ENCODE measurements around the gene SAXO2.

The SAXO2 gene

DNA sequence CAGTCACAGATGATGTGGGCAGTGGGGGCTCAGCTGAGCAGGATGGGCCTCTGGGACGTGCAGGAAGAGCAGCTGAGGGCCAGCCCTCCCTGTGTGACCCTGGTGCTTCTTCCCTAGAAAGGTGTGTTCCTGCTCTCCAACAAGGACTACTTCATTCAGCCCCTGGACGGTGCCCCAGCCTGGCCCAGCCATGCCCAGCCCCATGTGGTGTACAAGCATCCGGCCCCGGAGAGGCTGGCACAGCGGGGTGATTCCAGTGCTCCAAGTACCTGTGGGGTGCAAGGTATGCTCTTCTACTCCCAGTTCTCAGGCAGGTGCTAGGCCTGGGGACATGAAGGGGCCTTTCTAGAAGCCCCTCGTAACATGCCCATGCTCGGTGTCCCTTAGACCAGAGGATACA, 38.3 kb downstream of the SAXO2 start:
- no peak overlapping the region for H2AFZ ChIP-seq (ENCODE audit: low read depth, low read length)
- no peaks in the 10 kb centered on the region for H3K4me1 ChIP-seq (ENCODE audit: insufficient read depth, low read length)
- no peak for ATAC-seq (ENCODE audit: insufficient read depth, low read depth)
- H3K27ac ChIP-seq (ENCODE audit: low read length): no peak overlapping the region
- no peaks in the 10 kb centered on the region for H3K36me3 ChIP-seq (ENCODE audit: insufficient read depth, low read length)
- H3K4me3 ChIP-seq (ENCODE audit: low read depth in 1 of 2, low read length in 2 of 2): no peak overlapping the region
- H3K27me3 ChIP-seq (ENCODE audit: insufficient read depth, low read length, poor library complexity): no peaks in the 10 kb centered on the region
- no peak overlapping the region for H3K4me2 ChIP-seq (ENCODE audit: insufficient read depth, low read length)
- H3K9ac ChIP-seq (ENCODE audit: low read depth, low read length): no peak overlapping the region
- no peaks in the 10 kb centered on the region; the same call in 1 of the 2 replicates for H4K20me1 ChIP-seq (ENCODE audit: insufficient read depth, low read length)
- no peak for TF ChIP-seq EZH2 (IDR thresholded peaks at IDR 0.05; ENCODE audit: borderline replicate concordance, low read depth, low read length, severe bottlenecking)
- TF ChIP-seq, protein P1, sequence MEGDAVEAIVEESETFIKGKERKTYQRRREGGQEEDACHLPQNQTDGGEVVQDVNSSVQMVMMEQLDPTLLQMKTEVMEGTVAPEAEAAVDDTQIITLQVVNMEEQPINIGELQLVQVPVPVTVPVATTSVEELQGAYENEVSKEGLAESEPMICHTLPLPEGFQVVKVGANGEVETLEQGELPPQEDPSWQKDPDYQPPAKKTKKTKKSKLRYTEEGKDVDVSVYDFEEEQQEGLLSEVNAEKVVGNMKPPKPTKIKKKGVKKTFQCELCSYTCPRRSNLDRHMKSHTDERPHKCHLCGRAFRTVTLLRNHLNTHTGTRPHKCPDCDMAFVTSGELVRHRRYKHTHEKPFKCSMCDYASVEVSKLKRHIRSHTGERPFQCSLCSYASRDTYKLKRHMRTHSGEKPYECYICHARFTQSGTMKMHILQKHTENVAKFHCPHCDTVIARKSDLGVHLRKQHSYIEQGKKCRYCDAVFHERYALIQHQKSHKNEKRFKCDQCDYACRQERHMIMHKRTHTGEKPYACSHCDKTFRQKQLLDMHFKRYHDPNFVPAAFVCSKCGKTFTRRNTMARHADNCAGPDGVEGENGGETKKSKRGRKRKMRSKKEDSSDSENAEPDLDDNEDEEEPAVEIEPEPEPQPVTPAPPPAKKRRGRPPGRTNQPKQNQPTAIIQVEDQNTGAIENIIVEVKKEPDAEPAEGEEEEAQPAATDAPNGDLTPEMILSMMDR (IDR thresholded peaks at IDR 0.05; ENCODE audit: borderline replicate concordance, extremely low read depth, low read length, poor library complexity, severe bottlenecking): no peak
- H3K9me3 ChIP-seq (ENCODE audit: insufficient read depth, low read length, severe bottlenecking): no peaks in the 10 kb centered on the region
- no peaks in the 10 kb centered on the region for H3K79me2 ChIP-seq (ENCODE audit: insufficient read depth, low read length)
- DNase-seq: no peak

DNA sequence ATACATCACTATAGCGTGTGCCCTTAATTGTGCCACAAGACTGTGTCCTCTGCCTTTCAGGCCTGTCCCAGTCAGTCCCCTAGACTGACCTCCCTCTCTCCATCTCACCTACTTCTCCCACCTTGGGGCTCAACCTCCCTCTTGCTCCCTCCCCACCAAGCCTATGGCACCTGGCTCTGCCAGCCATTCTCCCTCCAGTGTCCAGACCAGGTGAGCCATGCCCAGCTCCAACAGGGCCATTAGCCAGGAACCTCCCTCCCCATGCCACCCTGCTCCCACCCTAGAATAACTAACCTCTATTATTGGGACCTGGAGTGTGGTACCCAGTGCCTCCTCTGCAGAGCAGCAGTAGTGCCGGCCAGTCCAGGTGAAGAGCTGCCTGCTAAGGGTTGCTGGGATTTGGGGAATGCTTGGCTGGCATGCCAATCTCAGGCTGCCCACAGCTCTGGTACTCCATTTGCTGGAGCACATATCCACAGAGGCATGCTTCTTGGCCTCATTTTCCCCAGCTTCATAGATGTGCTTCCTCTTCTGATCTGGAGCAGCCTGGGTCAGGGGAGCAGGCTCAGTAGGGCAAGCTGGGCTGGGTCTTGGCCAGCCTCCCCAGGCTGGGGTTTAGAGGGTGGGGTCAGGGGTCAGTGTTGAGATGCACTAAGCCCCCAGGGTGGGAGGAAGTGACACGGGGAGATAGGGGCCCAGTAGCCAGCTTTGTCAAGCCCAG, 38.8 kb downstream of the SAXO2 start:
- ATAC-seq (ENCODE audit: insufficient read depth, low read depth) (no peak), DNase-seq (no peak)
- no peaks in the 10 kb centered on the region for H3K79me2 ChIP-seq (ENCODE audit: insufficient read depth, low read length)
- no peak overlapping the region for H3K27ac ChIP-seq (ENCODE audit: low read length)
- H3K9ac ChIP-seq (ENCODE audit: low read depth, low read length): no peak overlapping the region
- H3K4me3 ChIP-seq (ENCODE audit: low read depth in 1 of 2, low read length in 2 of 2): no peak overlapping the region
- H4K20me1 ChIP-seq (ENCODE audit: insufficient read depth, low read length): no peaks in the 10 kb centered on the region; the same call in 1 of the 2 replicates
- TF ChIP-seq EZH2 (IDR thresholded peaks at IDR 0.05; ENCODE audit: borderline replicate concordance, low read depth, low read length, severe bottlenecking): no peak
- TF ChIP-seq, protein P1 (IDR thresholded peaks at IDR 0.05; ENCODE audit: borderline replicate concordance, extremely low read depth, low read length, poor library complexity, severe bottlenecking): no peak
- H3K9me3 ChIP-seq (ENCODE audit: insufficient read depth, low read length, severe bottlenecking): no peaks in the 10 kb centered on the region
- H3K4me1 ChIP-seq (ENCODE audit: insufficient read depth, low read length): no peaks in the 10 kb centered on the region
- H3K36me3 ChIP-seq (ENCODE audit: insufficient read depth, low read length): no peaks in the 10 kb centered on the region
- H3K27me3 ChIP-seq (ENCODE audit: insufficient read depth, low read length, poor library complexity): no peaks in the 10 kb centered on the region
- no peak overlapping the region for H3K4me2 ChIP-seq (ENCODE audit: insufficient read depth, low read length)
- H2AFZ ChIP-seq (ENCODE audit: low read depth, low read length): no peak overlapping the region

DNA sequence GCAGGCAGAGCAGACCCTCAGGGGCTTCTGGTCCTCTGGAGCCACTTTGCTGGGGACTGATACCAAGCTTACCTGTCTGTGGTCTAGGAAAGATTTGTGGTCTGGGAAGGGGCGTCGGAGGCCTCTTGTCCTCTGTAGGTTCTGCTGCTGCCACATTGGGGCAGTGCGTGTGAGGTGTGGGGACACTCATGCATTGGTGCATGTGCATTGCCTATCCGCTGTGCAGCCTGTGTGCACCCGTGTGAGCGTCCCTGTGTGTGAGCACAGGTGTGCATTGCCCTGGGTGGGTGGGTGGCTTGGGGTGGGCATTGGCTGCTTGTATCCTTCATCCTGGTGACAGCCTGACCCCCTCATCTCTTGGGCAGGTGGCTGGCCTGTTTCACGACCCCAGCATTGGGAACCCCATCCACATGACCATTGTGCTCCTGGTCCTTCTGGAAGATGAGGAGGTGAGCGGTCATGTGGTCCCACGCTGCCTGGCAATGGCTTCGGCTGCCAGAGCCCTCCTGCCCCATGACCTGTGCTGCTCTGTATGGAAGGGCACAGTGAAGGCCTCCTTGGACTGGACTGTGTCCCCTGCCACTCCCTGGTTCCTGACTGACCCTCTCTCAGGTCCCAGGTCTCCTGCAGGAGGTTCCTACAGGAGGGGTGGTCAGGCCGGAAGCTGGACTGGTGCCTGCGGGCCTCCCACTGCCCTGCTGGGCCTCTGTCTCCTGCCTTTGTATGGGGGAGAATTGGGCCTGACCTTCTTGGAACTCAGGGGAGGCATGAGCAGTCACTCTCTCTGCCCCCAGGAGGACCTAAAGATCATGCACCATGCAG, 41.5 kb downstream of the SAXO2 start:
- Histone ChIP-seq H3K27ac (ENCODE audit: low read length) (no peak overlapping the region), H3K4me2 (ENCODE audit: insufficient read depth, low read length) (no peak overlapping the region), H3K79me2 (ENCODE audit: insufficient read depth, low read length) (no peaks in the 10 kb centered on the region), H3K9me3 (ENCODE audit: insufficient read depth, low read length, severe bottlenecking) (no peaks in the 10 kb centered on the region), H3K27me3 (ENCODE audit: insufficient read depth, low read length, poor library complexity) (no peaks in the 10 kb centered on the region), H4K20me1 (ENCODE audit: insufficient read depth, low read length) (no peaks in the 10 kb centered on the region; the same call in 1 of the 2 replicates), H3K4me3 (ENCODE audit: low read depth in 1 of 2, low read length in 2 of 2) (no peak overlapping the region), H3K36me3 (ENCODE audit: insufficient read depth, low read length) (no peaks in the 10 kb centered on the region), H3K4me1 (ENCODE audit: insufficient read depth, low read length) (no peaks in the 10 kb centered on the region), H2AFZ (ENCODE audit: low read depth, low read length) (no peak overlapping the region), H3K9ac (ENCODE audit: low read depth, low read length) (no peak overlapping the region)
- DNase-seq (no peak), ATAC-seq (ENCODE audit: insufficient read depth, low read depth) (no peak)
- TF ChIP-seq, protein P1 (IDR thresholded peaks at IDR 0.05; ENCODE audit: borderline replicate concordance, extremely low read depth, low read length, poor library complexity, severe bottlenecking): no peak
- no peak for TF ChIP-seq EZH2 (IDR thresholded peaks at IDR 0.05; ENCODE audit: borderline replicate concordance, low read depth, low read length, severe bottlenecking)
